Epithelial cell of esophagus (primary cell): Measurements from ENCODE around the gene ATAD5.
"Not testable (repeated sequence)": the region's sequence is repeated elsewhere in the genome, so short reads cannot be mapped to it uniquely, and the experiment has no call there.

Source experiments
- DNase-seq: peaks from one replicate; pipeline ENCODE4 v3.0.0; 2010; ENCODE audit warnings: low read depth
- H3K4me3 ChIP-seq: 2 replicates; pipeline ENCODE4 v1.5.1; 2011; ENCODE audit warnings: mild to moderate bottlenecking, low read length, control low read depth
- CTCF ChIP-seq: IDR thresholded peaks from 2 replicates; pipeline ENCODE4 v1.5.1; 2011; ENCODE audit warnings: low read depth, mild to moderate bottlenecking, low read length, control low read depth, inconsistent platforms; ENCODE audit not compliant: insufficient read depth; ENCODE audit errors: missing control alignments

ATAD5 gene

GRCh38 chr17:30930495-30930894 is 98.7 kb downstream of the ATAD5 start:
- no peak for DNase-seq
- TF ChIP-seq CTCF = no peak
- H3K4me3 ChIP-seq = no peak overlapping the region

- not testable (repeated sequence) for DNase-seq, H3K4me3 ChIP-seq
These were observed 99.8 kb downstream of the ATAD5 start for GRCh38 chr17:30931582-30931981.

- DNase-seq = no peak
- TF ChIP-seq CTCF = no peak
- H3K4me3 ChIP-seq = no peak overlapping the region
These were observed 102.2 kb downstream of the ATAD5 start for GRCh38 chr17:30933966-30934365.

GRCh38 chr17:30939051-30939689 is 107.4 kb downstream of the ATAD5 start:
- DNase-seq = no peak
- H3K4me3 ChIP-seq = no peak overlapping the region
- no peak for TF ChIP-seq CTCF

GRCh38 chr17:30942308-30943079 is 110.7 kb downstream of the ATAD5 start:
- TF ChIP-seq CTCF = no peak
- DNase-seq = no peak
- no peak overlapping the region for H3K4me3 ChIP-seq
